Measurements from ENCODE around the gene ERMARD.

DNA sequence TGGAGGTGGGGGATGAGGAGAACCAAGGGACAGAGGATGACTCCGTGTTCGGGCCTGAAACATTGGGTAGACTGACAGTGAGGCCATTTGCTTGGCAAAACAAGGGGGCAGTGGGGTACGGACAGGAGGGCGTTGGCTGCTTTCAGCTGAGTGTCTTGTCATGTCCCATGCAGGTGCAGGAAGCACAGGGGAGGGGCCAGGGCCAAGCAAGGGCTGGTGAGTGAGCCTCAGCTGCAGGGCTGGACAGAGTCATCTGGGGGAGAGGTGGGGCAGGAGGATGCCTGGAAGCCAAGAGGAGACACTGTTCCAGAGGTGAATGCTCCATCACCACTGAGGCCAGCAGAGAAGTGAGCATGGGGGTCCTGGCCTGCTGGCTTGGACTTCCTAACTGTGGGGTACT, 78.4 kb downstream of the ERMARD start:
- TF ChIP-seq POLR2A (IDR thresholded peaks at IDR 0.05), result no peak
- TF ChIP-seq, protein P1, sequence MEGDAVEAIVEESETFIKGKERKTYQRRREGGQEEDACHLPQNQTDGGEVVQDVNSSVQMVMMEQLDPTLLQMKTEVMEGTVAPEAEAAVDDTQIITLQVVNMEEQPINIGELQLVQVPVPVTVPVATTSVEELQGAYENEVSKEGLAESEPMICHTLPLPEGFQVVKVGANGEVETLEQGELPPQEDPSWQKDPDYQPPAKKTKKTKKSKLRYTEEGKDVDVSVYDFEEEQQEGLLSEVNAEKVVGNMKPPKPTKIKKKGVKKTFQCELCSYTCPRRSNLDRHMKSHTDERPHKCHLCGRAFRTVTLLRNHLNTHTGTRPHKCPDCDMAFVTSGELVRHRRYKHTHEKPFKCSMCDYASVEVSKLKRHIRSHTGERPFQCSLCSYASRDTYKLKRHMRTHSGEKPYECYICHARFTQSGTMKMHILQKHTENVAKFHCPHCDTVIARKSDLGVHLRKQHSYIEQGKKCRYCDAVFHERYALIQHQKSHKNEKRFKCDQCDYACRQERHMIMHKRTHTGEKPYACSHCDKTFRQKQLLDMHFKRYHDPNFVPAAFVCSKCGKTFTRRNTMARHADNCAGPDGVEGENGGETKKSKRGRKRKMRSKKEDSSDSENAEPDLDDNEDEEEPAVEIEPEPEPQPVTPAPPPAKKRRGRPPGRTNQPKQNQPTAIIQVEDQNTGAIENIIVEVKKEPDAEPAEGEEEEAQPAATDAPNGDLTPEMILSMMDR (IDR thresholded peaks at IDR 0.05), result no peak

Data from lower leg skin (tissue), 3 donors.